Esophagus squamous epithelium (tissue), 4 donors: ENCODE measurements around the gene OR4E1.

Source experiments
- CTCF ChIP-seq, 6 experiments: fragments of 450-650 bp in 4 of 6; fragments of 200-600 bp in 2 of 6; sonication (generic) in 2 of 6; IDR thresholded peaks; one replicate each; pipeline ENCODE4 v1.5.1; 2016 to 2019; ENCODE audit warnings: antibody characterized with exemption in 6 of 6, mild to moderate bottlenecking in 4 of 6, moderate library complexity in 4 of 6
- POLR2A ChIP-seq, 4 donors: fragments of 450-650 bp; IDR thresholded peaks; one replicate each; pipeline ENCODE4 v1.6.1; 2017; ENCODE audit warnings: antibody characterized with exemption in 4 of 4, mild to moderate bottlenecking in 4 of 4, moderate library complexity in 3 of 4

- no peak for TF ChIP-seq CTCF (IDR thresholded peaks at IDR 0.05)
- TF ChIP-seq POLR2A (IDR thresholded peaks at IDR 0.05), result no peak
Observed at GRCh38 chr14:21694425-21694824, 20.8 kb upstream of the OR4E1 start.
